Left ventricle myocardium inferior (tissue), 1 donor: ENCODE results near the gene NFATC4. TPM values are rescaled to one million over a fixed set of nuclear protein-coding genes. Genes with fewer than 3 reads are reported as not detected.

Experiments used
- DNase-seq: peaks from one replicate; pipeline ENCODE4 v3.0.0-alpha.2; 2020
- H3K27ac ChIP-seq: fragments of 200-600 bp; replicated peaks from 2 replicates; pipeline ENCODE4 v1.8.0; 2021
- H3K27me3 ChIP-seq: fragments of 200-600 bp; 2 replicates; pipeline ENCODE4 v1.8.0; 2021; ENCODE audit warnings: low read depth
- H3K36me3 ChIP-seq: fragments of 200-600 bp; 2 replicates; pipeline ENCODE4 v1.8.0; 2021
- H3K4me1 ChIP-seq: fragments of 200-600 bp; 2 replicates; pipeline ENCODE4 v1.8.0; 2021
- H3K4me3 ChIP-seq: fragments of 200-600 bp; 2 replicates; pipeline ENCODE4 v1.8.0; 2021; ENCODE audit warnings: mild to moderate bottlenecking, moderate library complexity
- H3K9me3 ChIP-seq: fragments of 200-600 bp; replicated peaks from 2 replicates; pipeline ENCODE4 v1.8.0; 2021
- intact Hi-C: fragments of 100-400 bp; cut with micrococcal nuclease; formaldehyde crosslinking; loops from one replicate; pipeline ENCODE4 v1.11.0; 2022
- total RNA-seq: library from RNA; stranded (reverse); fragmentation: NEBNext Ultra II Directional; extraction: Animal tissue kit (Norgen Biotek cat#: 25700); gene quantifications from one replicate; pipeline ENCODE4 v1.2.1, GENCODE V29; 2021
- TF ChIP-seq, protein P1 (sequence below): fragments of 200-600 bp; IDR thresholded peaks from 2 replicates; pipeline ENCODE4 v1.8.0; 2021; ENCODE audit warnings: antibody characterized with exemption, mild to moderate bottlenecking, borderline replicate concordance
- donor health status: DM: no; HTN: yes; CAD: no; lungs with severe emphysema.

Gene NFATC4
- total RNA-seq, 1 donor from 2014 or later, result 20.6 TPM

- intact Hi-C loops, result loop anchor here (5.0 kb wide), 1 partner anchor 66 kb away; no protein-coding TSS in a partner anchor
- TF ChIP-seq, protein P1, sequence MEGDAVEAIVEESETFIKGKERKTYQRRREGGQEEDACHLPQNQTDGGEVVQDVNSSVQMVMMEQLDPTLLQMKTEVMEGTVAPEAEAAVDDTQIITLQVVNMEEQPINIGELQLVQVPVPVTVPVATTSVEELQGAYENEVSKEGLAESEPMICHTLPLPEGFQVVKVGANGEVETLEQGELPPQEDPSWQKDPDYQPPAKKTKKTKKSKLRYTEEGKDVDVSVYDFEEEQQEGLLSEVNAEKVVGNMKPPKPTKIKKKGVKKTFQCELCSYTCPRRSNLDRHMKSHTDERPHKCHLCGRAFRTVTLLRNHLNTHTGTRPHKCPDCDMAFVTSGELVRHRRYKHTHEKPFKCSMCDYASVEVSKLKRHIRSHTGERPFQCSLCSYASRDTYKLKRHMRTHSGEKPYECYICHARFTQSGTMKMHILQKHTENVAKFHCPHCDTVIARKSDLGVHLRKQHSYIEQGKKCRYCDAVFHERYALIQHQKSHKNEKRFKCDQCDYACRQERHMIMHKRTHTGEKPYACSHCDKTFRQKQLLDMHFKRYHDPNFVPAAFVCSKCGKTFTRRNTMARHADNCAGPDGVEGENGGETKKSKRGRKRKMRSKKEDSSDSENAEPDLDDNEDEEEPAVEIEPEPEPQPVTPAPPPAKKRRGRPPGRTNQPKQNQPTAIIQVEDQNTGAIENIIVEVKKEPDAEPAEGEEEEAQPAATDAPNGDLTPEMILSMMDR, result peak; percentile 86
- Histone ChIP-seq H3K4me1 (peaks cover 42% of the 10 kb centered on the region), H3K9me3 (no peaks in the 10 kb centered on the region), H3K36me3 (no peaks in the 10 kb centered on the region), H3K27me3 (peaks cover 55% of the 10 kb centered on the region), H3K4me3 (peak overlapping the region; percentile 70), H3K27ac (peak overlapping the region; percentile 93)
- DNase-seq, result peak; percentile 86
Measured at GRCh38 chr14:24365600-24366412, 2.2 kb upstream of the NFATC4 start.

DNA sequence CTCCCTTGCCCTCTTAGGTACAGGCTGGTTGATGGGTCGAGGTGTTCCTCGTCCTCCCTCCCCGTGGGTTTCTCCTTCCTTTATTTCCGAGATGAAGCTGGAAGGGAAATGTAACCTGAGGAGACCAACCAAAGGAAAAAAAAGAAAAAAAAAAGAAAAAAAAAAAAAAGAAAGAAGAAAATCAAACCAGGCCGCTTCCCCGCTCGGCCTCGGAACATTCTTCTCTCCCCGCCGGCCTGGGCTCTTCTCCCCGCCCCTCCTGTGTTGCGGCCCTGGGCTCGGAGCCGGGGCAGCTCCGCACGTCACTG is 1.6 kb upstream of the NFATC4 start:
- intact Hi-C loops, result loop anchor here (5.0 kb wide), 1 partner anchor 66 kb away; no protein-coding TSS in a partner anchor
- Histone ChIP-seq H3K36me3 (no peaks in the 10 kb centered on the region), H3K9me3 (no peaks in the 10 kb centered on the region), H3K27me3 (peaks cover 55% of the 10 kb centered on the region), H3K27ac (peak overlapping the region; percentile 93), H3K4me1 (peaks cover 42% of the 10 kb centered on the region), H3K4me3 (peak overlapping the region; percentile 70)
- TF ChIP-seq, protein P1, result no peak
- DNase-seq, result no peak

GRCh38 chr14:24366721-24367513 is 1.1 kb upstream of the NFATC4 start:
- Histone ChIP-seq H3K27me3 (peaks cover 55% of the 10 kb centered on the region), H3K27ac (peak overlapping the region; percentile 93), H3K4me1 (peaks cover 44% of the 10 kb centered on the region), H3K36me3 (no peaks in the 10 kb centered on the region), H3K4me3 (peak overlapping the region; percentile 70), H3K9me3 (no peaks in the 10 kb centered on the region)
- intact Hi-C loops, result loop anchor here (5.0 kb wide), 1 partner anchor 65 kb away; no protein-coding TSS in a partner anchor
- DNase-seq, result peak; percentile 90
- TF ChIP-seq, protein P1, result no peak

- peaks cover 55% of the 10 kb centered on the region for H3K27me3 ChIP-seq
- no peaks in the 10 kb centered on the region for H3K9me3 ChIP-seq
- TF ChIP-seq, protein P1, result no peak
- H3K4me1 ChIP-seq, result peaks cover 51% of the 10 kb centered on the region
- H3K27ac ChIP-seq, result peak overlapping the region; percentile 93
- intact Hi-C loops, result loop anchor here (5.0 kb wide), 1 partner anchor 64 kb away; no protein-coding TSS in a partner anchor
- no peak for DNase-seq
- peak overlapping the region; percentile 70 for H3K4me3 ChIP-seq
- H3K36me3 ChIP-seq, result peaks cover 4% of the 10 kb centered on the region
Measured at GRCh38 chr14:24368212-24368561, 203 bp downstream of the NFATC4 start.

GRCh38 chr14:24368562-24369252 is 723 bp downstream of the NFATC4 start:
- Histone ChIP-seq H3K9me3 (no peaks in the 10 kb centered on the region), H3K27ac (peak overlapping the region; percentile 93), H3K4me3 (peak overlapping the region; percentile 70), H3K4me1 (peaks cover 51% of the 10 kb centered on the region), H3K36me3 (peaks cover 9% of the 10 kb centered on the region), H3K27me3 (peaks cover 51% of the 10 kb centered on the region)
- intact Hi-C loops, result loop anchor here (5.0 kb wide), 1 partner anchor 64 kb away; no protein-coding TSS in a partner anchor
- TF ChIP-seq, protein P1, result no peak
- peak; percentile 52 for DNase-seq
